Endodermal cell (in vitro differentiated cells): Measurements from ENCODE around the gene SLMAP. TPM values are rescaled to one million over a fixed set of nuclear protein-coding genes. Genes with fewer than 3 reads are reported as not detected.

Experiments used
- DNase-seq: peaks from one replicate; pipeline ENCODE4 v3.0.0-alpha.2; 2017
- H3K27ac ChIP-seq: 2 replicates; pipeline ENCODE4 v1.5.1; 2013; ENCODE audit warnings: mild to moderate bottlenecking, low read depth, low read length, moderate library complexity
- H3K27me3 ChIP-seq: 2 replicates; pipeline ENCODE4 v1.6.1; 2013; ENCODE audit warnings: mild to moderate bottlenecking, low read length, moderate library complexity; ENCODE audit not compliant: insufficient read depth, control insufficient read depth, poor library complexity, severe bottlenecking
- H3K36me3 ChIP-seq: 2 replicates; pipeline ENCODE4 v1.7.0; 2013; ENCODE audit warnings: mild to moderate bottlenecking, low read length, moderate library complexity; ENCODE audit not compliant: control insufficient read depth, insufficient read depth
- H3K4me1 ChIP-seq: one replicate; pipeline ENCODE4 v1.7.0; 2013; ENCODE audit warnings: low read length; ENCODE audit not compliant: control insufficient read depth, insufficient read depth
- H3K4me3 ChIP-seq: 2 replicates; pipeline ENCODE4 v1.5.1; 2013; ENCODE audit warnings: mild to moderate bottlenecking, low read length, moderate library complexity
- H3K9ac ChIP-seq: 2 replicates; pipeline ENCODE4 v1.6.1; 2013; ENCODE audit warnings: mild to moderate bottlenecking, low read length, moderate library complexity; ENCODE audit not compliant: poor library complexity, severe bottlenecking; ENCODE audit errors: extremely low read depth
- H3K9me3 ChIP-seq: 2 replicates; pipeline ENCODE4 v1.6.1; 2013; ENCODE audit warnings: mild to moderate bottlenecking, low read length, moderate library complexity; ENCODE audit not compliant: control insufficient read depth
- H3K27ac Mint-ChIP-seq: 2 replicates; pipeline ENCODE4 v1.8.0; 2020; ENCODE audit warnings: mixed read lengths
- H3K27me3 Mint-ChIP-seq: 2 replicates; pipeline ENCODE4 v1.8.0; 2021; ENCODE audit warnings: mild to moderate bottlenecking, mixed read lengths; ENCODE audit not compliant: insufficient read depth
- H3K36me3 Mint-ChIP-seq: 2 replicates; pipeline ENCODE4 v1.8.0; 2020; ENCODE audit warnings: low read depth, mixed read lengths
- H3K4me1 Mint-ChIP-seq: 2 replicates; pipeline ENCODE4 v1.8.0; 2020; ENCODE audit warnings: mixed read lengths
- H3K4me3 Mint-ChIP-seq: 2 replicates; pipeline ENCODE4 v1.8.0; 2020; ENCODE audit warnings: mild to moderate bottlenecking, moderate library complexity, mixed read lengths
- H3K9me3 Mint-ChIP-seq: 2 replicates; pipeline ENCODE4 v1.8.0; 2020; ENCODE audit warnings: mild to moderate bottlenecking, mixed read lengths
- WGBS, 2 experiments: methylation state at CpG; one replicate each; pipeline versions ENCODE4 v1.1.5 to v1.1.7; 2013; ENCODE audit warnings: missing lambda C conversion rate in 2 of 2, mixed read lengths in 1 of 2; ENCODE audit not compliant: insufficient coverage in 1 of 2, insufficient read length in 1 of 2; 5-methylcytosine and 5-hydroxymethylcytosine counted together
- total RNA-seq, 2 donors: library from RNA; stranded (reverse); fragmentation: NEBNext Ultra II Directional in 1 of 2; extraction: Animal tissue kit (Norgen Biotek cat#: 25700) in 1 of 2; gene quantifications; 2 replicates in 1 of 2; 3 replicates in 1 of 2; pipeline ENCODE4 v1.2.1, GENCODE V29; 2021
- TF ChIP-seq, protein P1 (sequence below): fragments of 200-600 bp; sonication (generic); conservative IDR thresholded peaks from 2 replicates; pipeline ENCODE4 v1.5.0; 2021; ENCODE audit warnings: antibody characterized with exemption, mild to moderate bottlenecking

The SLMAP gene
- total RNA-seq, 2 donors from 2014 or later, result 64.8 to 65.7 TPM

GRCh38 chr3:57856675-57857074 is 100.6 kb downstream of the SLMAP start:
- Histone ChIP-seq H3K9me3 (no peaks in the 10 kb centered on the region), H3K4me1 (no peaks in the 10 kb centered on the region)
- H3K27me3 Mint-ChIP-seq, result peaks cover 4% of the 10 kb centered on the region

DNA sequence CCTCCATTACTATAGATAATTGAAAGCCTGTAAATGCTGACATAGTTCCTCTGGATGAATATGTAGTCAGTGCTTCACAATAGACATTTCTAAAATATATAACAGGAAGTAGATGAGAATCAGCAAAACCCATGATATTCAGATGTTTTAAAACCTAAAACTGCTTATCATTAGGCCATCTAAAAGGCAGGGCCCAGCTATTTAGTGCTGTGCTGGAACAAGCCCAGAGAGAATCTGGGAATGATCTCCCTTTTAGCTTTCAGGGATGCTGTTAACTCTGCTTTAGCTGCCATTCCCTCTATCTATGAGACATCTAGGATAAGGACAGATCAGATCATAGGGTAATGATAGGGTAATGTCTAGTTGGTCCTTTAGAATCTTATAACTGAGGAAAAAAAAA is 106.8 kb downstream of the SLMAP start:
- H3K27ac Mint-ChIP-seq, result peak overlapping the region; percentile 45
- peaks cover 5% of the 10 kb centered on the region for H3K4me1 Mint-ChIP-seq
- no peak overlapping the region for H3K4me3 ChIP-seq
- peaks cover 37% of the 10 kb centered on the region for H3K27me3 ChIP-seq
- peaks cover 7% of the 10 kb centered on the region for H3K9me3 ChIP-seq
- H3K9ac ChIP-seq, result no peak overlapping the region
- no peaks in the 10 kb centered on the region for H3K4me1 ChIP-seq
- peaks cover 52% of the 10 kb centered on the region for H3K36me3 Mint-ChIP-seq
- DNase-seq, result no peak
- peaks cover 8% of the 10 kb centered on the region for H3K27me3 Mint-ChIP-seq
- H3K4me3 Mint-ChIP-seq, result no peak overlapping the region
- no peaks in the 10 kb centered on the region for H3K9me3 Mint-ChIP-seq
- H3K36me3 ChIP-seq, result peaks cover 56% of the 10 kb centered on the region
- no peak overlapping the region for H3K27ac ChIP-seq
- TF ChIP-seq, protein P1, sequence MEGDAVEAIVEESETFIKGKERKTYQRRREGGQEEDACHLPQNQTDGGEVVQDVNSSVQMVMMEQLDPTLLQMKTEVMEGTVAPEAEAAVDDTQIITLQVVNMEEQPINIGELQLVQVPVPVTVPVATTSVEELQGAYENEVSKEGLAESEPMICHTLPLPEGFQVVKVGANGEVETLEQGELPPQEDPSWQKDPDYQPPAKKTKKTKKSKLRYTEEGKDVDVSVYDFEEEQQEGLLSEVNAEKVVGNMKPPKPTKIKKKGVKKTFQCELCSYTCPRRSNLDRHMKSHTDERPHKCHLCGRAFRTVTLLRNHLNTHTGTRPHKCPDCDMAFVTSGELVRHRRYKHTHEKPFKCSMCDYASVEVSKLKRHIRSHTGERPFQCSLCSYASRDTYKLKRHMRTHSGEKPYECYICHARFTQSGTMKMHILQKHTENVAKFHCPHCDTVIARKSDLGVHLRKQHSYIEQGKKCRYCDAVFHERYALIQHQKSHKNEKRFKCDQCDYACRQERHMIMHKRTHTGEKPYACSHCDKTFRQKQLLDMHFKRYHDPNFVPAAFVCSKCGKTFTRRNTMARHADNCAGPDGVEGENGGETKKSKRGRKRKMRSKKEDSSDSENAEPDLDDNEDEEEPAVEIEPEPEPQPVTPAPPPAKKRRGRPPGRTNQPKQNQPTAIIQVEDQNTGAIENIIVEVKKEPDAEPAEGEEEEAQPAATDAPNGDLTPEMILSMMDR, result no peak

More at GRCh38 chr3:57856675-57857074, 100.6 kb downstream of the SLMAP start:
- Histone ChIP-seq H3K4me3 (no peak overlapping the region), H3K36me3 (peaks cover 26% of the 10 kb centered on the region), H3K27me3 (peaks cover 23% of the 10 kb centered on the region), H3K9ac (no peak overlapping the region), H3K27ac (no peak overlapping the region)
- DNase-seq, result no peak
- H3K4me3 Mint-ChIP-seq, result no peak overlapping the region
- peaks cover 3% of the 10 kb centered on the region for H3K4me1 Mint-ChIP-seq
- TF ChIP-seq, protein P1, result peak; percentile 63
- no peak overlapping the region for H3K27ac Mint-ChIP-seq
- 96% methylated on average over 2 of the region's 2 CpGs; no CpG with 5 or more reads in 1 of the 2 experiments for WGBS, 2 experiments
- peaks cover 14% of the 10 kb centered on the region for H3K36me3 Mint-ChIP-seq
- H3K9me3 Mint-ChIP-seq, result no peaks in the 10 kb centered on the region

GRCh38 chr3:57863380-57863779 is 107.3 kb downstream of the SLMAP start:
- no peak overlapping the region for H3K4me3 Mint-ChIP-seq
- no peak overlapping the region for H3K4me3 ChIP-seq
- no peak for DNase-seq
- H3K4me1 Mint-ChIP-seq, result peaks cover 5% of the 10 kb centered on the region
- H3K36me3 Mint-ChIP-seq, result peaks cover 50% of the 10 kb centered on the region
- H3K27ac Mint-ChIP-seq, result peak overlapping the region; percentile 45
- 90 to 93% methylated on average over 2 of the region's 2 CpGs for WGBS, 2 experiments
- no peaks in the 10 kb centered on the region for H3K9me3 Mint-ChIP-seq
- H3K9me3 ChIP-seq, result peaks cover 7% of the 10 kb centered on the region
- H3K9ac ChIP-seq, result no peak overlapping the region
- H3K27me3 ChIP-seq, result peaks cover 37% of the 10 kb centered on the region
- TF ChIP-seq, protein P1, result no peak
- no peaks in the 10 kb centered on the region for H3K4me1 ChIP-seq
- no peak overlapping the region for H3K27ac ChIP-seq
- H3K36me3 ChIP-seq, result peaks cover 54% of the 10 kb centered on the region
- peaks cover 8% of the 10 kb centered on the region for H3K27me3 Mint-ChIP-seq
